GM23248 (cell line): ENCODE measurements around the gene CRACDL.

Source experiments
- EZH2 ChIP-seq: fragments of 200-600 bp; sonication (generic); IDR thresholded peaks from 2 replicates; pipeline ENCODE4 v1.6.1; 2018; ENCODE audit warnings: antibody characterized with exemption, mild to moderate bottlenecking; ENCODE audit not compliant: insufficient read depth, poor library complexity, severe bottlenecking
- EZH2phosphoT487 ChIP-seq: fragments of 200-600 bp; sonication (generic); IDR thresholded peaks from 2 replicates; pipeline ENCODE4 v1.6.1; 2018; ENCODE audit warnings: antibody characterized with exemption, moderate library complexity, mild to moderate bottlenecking, low read depth; ENCODE audit not compliant: insufficient read depth

DNA sequence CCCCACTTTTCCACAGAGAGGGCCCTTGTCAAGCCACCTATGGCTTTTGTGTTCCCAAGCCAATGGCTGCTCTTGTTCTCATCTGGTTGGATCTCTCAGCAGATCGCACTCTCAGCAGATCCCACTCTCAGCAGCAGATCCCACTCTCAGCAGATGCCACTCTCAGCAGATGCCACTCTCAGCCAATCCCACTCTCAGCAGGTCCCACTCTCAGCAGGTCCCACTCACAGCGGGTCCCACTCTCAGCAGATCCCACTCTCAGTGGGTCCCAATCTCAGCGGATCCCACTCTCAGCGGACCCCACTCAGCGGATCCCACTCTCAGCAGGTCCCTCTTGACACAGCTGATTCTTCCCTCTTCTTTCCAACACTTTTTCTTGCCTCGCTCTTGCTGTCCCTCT is 145.8 kb downstream of the CRACDL start:
- no peak for TF ChIP-seq EZH2
- TF ChIP-seq EZH2phosphoT487, result no peak
